HG03354 (cell line): Measurements from ENCODE around the gene PPIF.

Experiments used
- ATAC-seq: cut with Tn5 transposase; IDR thresholded peaks from one replicate; pipeline ENCODE4 v1.9.1; 2021; ENCODE audit warnings: mild to moderate bottlenecking; ENCODE audit not compliant: unreplicated experiment, poor library complexity, severe bottlenecking

The PPIF gene

DNA sequence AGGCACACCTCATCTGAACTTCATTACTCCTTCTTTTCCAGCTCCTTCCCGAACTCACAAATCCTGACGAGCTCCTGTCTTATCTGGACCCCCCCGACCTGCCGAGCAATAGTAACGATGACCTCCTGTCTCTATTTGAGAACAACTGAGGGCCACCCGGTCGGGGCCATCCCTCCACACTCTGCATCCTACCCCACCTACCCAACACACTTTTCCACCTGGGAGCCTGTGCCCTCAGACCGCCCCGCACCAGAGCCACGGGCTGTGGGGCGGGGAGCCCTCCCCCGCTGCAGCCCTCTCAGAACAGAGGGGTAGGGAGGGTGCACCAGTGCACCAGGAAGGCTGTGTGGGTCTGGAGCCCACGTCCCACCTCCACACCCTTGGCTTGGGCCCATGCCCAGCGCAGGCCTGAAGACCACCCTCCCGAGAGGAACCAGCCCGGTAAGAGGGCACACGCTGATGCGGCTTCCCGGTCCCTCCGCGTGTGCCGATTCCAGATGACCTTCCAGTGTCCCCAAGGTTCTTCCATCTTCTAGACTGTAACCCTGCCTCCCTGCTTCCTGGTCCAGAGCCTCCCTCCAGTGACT, 34.6 kb upstream of the PPIF start:
- no peak for ATAC-seq

DNA sequence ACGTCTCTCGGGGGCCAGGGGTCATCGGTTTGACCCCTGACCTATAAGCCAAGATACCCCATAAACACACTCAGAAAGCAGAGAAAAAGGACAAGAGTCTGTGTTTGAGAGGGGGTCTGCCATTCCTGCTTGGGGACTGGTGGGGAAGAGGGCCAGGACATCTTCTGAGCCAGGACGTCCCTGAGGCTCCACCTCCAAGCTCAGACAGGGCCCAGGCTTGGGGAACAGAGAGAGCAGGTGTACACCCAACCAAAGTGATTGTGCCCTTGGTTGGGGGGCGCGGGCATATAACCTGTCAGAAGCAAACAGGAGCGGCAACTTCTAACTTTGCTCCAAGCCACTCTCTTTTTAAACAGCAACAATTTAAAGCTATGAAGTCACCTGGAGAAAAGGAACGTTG, 33.9 kb upstream of the PPIF start:
- ATAC-seq = no peak

DNA sequence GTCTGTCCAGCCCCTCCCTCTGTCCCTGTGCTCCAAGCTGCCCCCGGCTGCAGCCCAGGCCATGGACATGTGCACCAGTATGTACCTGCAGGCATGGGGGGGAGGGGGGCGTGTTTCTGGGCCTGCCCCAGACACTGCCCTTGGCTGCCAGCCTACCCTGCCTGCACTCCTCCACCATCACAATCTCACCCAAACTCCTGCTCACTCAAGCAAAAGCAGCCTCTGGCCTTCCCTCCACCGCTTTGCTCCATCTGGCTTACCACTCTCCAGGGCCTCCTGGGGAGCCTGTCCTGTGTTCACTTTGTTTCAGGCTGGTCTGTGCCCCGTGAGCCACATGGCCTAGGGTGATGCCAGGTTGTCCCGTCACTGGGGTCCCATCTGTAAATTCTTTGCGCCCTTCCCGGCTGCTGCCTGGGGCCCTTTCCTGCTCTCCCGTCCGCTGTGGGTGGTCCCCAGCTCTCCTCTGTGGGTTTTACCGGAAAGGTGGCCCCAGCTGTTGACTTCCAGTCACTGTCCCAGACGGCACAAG, 33.3 kb upstream of the PPIF start:
- no peak for ATAC-seq

DNA sequence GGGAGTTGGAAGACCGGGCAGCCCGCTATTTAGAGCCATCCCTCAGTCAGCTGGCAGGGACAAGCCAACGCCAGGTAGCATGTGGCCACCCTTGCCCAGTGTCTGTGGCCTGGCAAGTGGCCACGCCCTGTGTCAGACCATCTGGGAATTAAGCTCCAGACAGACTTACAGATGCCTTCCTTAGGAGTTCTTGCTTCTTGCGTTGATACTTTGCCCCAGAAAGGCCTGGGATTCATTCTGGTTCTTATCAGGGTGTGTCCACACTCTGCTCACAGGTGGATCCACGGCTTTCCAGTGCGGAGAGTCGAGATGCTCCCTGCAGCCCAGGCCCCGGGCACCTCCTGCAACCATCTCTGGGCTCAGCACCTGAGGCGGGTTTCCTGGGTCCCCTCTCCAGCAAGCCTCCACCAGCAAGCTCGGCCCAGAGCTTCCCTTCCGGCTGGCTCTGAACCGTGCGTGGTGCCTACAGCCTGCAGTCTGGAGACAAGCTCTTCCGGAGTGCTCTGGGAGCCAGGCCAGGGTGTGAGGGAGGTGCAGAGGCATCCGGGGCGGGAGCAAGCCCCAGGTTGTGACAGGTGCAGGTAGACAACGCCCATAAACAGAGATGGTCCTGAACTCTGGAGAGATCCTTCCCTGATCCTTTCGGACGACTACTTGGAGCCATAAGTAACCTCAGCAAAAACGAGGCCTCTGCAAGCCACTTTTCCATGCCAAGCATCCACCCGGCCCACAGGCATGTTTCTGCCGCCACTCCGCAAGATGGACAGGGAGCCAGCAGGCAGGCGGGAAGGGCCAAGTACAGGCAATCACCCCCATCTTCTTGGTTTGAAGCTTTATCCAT, 32.3 kb upstream of the PPIF start:
- ATAC-seq = no peak

DNA sequence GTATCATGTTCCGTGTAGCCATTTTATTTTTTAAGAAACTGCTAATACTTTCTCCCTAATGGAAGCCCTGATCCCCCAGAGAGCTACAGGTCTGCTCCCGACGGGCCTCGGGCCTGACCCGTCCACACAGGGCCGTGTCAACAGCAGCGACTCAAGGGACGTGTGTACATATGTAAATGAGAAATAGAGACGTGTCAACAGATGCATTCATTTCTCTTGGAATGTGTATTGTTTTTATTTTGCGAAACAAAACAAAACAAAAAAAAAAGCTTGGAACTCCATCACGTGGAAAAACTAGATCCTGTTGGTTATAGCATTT, 31.7 kb upstream of the PPIF start:
- ATAC-seq = no peak

DNA sequence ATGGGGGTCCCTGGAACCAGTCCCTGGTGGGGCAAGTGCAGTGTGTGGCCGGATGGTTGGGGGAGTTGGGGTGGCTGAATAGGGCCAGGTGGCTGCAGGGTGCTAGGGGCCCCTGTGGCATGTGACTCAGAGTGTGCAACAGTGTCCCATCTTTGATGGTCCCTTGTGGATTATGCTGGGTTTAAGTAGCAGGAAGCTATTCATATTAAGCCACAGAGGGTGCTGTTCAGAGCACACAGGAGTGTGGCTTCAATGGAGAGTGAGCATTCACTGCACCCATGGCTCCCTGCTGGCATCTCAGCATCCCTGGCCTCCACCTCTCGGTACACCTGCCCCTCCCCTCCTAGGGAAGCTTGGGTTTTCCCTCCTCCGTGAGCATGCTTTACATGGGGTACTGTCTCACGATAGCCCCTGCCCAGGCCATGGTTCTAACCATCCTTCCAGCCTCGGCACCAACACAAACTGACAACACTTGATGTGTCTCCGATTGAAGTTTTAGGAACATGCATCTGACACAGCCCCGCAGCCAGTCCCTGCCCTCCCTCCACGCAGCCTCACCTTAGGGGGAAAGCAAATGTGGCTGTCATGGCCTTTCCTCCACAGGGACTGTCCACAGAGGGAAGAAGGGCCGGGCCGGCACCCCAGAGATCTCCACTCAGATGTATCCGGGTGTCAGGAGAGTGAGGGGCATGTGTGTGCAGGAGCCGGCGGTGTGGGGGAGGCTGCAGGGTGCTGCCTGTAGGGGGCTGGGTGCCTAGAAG, 30.4 kb upstream of the PPIF start:
- peak; percentile 75 for ATAC-seq

DNA sequence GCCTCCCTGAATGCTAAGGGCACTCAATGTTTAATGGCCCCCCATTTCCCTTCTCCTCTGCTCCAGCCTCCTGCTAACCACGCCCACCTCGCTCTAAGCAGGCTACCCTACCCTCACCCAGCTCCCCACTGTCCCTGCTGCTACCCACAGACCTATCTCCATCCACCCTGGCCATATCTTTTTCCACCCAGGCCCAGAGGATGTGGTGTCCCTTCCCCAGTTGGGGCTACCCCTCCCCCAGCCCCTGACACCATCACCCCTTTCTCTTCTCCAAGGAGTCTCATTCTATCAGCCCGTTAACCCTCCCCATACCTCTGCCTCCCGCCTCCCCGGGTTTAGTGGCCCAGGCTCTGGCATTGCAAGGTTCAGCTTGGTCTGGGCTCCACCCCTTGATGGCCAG, 28.9 kb upstream of the PPIF start:
- no peak for ATAC-seq

DNA sequence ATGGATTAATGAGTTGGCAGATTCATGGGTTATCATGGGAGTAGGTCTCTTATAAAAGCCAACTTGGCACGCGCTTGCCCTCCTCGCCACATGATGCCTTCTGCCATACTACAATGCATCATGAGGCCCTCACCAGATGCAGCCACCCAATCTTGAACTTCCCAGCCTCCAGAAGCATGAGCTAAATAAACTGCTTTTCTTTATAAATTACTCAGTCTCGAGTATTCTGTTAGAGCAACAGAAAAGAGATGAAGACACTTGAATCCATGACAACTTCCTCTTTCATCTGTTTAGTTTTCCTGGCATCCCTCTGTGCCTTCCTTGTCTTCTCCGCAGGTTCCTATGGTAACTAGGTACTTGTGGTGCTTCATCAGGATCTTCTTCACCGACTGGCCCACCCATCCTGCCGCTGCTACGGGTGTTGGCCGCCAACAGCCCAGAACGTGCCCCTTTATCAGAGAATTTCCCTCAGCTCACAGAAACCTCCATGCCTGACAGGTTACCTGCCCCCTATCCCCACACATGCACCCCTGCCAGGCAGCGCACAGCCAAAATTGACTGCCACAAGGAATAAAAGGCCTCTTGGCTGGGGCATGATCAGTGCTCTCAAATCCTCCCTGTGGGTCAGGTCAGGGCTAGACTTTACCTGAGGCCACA, 28.0 kb upstream of the PPIF start:
- no peak for ATAC-seq

DNA sequence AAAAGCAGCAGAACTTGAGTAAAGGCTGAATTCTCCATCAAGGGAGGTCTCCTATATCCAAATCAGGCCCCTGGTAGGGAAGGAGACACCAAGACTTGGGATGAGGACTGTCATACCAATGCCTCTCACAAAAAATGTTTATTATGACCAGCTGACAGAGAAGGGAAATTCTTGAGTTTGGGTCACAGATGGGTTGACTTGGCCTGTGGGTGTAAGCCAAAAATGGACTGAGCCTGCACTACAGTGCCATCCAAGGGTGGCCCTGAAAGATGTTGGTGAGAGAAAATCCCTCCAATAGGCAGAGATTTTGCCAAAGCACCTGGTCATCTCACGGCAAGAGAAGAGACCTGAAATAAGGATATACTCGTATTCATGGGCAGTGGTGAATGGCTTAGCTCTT, 27.0 kb upstream of the PPIF start:
- ATAC-seq = no peak

DNA sequence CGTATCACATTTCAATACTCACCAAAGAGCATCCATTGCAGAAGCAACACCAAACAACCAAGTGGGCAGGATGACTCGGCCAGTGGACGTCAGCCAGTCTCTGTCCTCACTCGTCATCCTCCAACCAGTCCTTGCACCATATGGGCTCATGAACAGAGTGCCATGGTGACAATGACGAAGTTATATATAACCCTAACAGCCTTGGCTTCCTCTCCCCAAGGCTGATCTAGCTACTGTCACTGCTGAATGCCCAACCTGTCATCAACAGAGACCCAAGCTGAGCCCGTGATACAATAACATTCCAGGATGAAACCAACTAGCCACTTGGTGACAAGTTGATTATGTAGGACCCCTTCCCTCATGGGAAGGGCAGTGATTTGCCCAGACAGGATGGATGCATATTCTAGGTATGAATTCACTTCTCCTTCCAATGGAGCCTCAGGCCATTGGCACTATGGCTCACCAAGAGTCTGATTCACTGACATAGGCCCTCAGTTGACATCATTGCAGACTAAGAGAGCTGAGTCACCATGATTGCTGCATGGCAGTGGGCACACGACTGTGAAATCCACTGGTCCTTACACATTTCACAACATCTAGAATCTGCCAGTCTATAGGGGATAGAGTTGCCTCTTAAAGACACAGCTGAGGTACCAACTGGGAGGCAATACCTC, 26.3 kb upstream of the PPIF start:
- no peak for ATAC-seq

DNA sequence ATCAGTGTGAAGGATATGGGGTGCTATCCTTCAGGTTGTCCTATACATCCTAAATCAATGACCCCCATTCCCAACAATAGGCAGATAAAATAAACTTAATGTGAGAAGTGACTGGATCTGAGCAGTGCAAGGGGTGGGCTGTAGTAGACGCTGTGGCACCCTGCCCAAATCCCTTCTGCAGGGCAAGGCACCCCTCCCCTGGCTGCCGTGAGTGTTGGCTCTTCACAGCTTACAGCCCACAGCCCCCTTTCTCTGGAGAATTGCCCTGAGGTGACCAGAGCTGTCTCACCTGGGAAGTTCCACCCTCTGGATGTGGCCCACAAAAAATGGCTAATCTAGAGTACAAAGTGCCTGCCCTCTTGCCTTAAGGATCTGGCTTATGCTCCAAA, 25.8 kb upstream of the PPIF start:
- no peak for ATAC-seq

DNA sequence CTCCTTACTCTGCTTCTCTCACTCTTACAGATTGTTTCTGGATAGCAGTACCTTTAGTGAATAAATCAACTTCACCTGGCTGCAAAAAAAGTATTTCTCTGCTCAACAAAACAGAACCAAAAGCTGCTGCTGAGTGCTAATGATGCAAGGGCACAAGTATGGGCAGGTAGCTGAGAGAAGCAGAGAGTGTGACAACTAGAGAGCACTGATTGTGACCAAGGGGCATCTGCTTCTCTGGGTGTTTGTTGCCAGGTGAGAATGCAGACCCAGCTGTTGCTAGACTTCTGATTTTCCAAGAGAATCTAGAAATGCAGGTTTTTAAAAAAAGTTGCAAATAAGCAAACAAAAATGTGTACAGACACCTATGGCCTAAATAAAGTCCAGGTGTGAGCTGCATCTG, 25.3 kb upstream of the PPIF start:
- ATAC-seq = no peak

DNA sequence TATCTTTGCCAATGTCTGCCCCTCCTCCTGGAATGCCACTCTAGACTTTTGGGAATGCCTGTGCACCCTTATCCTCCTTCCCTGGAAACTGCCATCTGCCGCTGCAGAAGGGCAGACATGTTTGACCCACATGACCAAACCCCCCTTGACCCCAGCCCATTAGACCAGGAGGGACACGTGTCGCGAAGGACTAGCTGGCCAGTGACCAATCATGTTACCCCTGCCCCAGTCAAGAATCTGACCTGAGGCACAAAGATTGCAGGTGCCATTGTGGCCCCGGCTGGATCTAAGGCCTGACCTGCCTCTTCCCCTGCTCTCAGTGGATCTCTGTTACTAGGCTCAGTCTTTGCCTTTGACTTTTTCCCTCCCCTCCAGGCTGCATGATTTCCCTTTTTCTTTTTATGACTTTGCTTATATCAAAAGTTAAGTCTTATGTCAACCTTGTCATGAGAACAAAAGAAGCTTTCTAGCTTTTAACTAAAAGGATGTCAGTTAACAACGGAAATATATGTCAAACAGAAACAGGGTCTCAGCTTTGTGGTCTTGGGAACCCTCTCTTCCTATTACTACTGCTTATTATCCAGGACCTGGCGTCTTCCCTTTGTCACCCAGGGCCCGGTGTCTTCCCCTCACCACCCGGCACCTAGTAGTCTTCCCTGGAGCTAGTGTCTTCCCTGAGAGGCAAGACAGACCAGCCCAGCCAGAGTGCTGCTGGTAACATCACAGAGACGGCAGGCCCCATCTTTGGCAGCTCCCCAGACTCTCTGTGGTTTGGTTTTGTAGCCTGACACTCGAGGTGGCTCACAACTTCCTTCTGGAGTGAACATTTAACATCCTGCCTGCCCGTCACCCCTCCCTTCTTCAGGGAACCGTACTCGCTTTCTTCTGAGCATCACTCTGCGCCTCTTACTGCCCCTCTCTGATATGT, 24.4 kb upstream of the PPIF start:
- peak; percentile 68 for ATAC-seq

DNA sequence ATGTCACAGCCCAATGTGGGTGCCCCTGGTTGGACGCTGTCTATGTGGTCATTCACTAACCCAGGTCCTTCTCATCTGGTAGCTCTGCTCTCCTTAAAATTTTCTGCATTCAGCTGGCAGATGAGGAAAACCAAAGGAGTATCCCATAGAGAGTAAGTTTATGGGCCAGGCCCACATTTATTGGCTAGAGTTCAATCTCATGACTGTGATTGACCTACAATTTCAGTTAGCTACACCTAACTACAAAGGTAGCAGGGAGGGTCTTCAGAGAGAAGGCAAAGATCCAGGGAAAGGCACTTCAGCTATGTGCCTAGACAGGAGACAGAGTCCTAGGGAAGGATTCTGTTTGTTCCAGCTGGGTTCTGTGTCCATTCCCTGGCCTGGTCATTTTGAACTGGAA, 23.7 kb upstream of the PPIF start:
- ATAC-seq = no peak

DNA sequence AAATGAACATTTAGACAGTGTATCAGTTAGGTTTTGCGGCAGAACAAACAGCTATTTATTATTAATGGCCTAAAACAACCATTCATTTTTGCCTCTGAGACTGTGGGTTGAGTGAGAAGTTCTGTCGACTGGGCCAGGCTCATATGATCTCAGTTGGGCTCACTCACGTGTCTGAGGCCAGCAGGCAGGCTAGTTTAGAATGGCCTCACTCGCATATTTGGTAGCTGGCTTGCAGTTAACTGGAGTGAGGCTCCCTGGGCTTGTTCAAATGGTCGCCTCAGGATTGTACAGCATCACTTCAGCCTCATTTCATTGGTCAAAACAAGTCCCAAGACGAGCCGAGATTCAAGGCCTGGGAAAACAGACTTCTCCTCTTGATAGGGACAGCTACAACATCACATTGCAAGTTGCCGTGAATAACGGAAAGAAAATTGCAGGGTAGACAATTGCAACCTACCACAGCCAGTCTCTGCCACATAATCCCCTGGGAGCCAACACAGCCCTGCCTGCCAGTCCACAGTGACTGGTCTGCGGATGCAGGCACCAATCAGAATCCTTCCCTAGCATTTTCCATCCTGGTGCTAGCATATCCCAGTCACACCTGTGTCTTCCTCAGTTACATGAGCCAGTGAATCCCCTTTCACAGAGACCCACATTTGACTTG, 23.1 kb upstream of the PPIF start:
- no peak for ATAC-seq

DNA sequence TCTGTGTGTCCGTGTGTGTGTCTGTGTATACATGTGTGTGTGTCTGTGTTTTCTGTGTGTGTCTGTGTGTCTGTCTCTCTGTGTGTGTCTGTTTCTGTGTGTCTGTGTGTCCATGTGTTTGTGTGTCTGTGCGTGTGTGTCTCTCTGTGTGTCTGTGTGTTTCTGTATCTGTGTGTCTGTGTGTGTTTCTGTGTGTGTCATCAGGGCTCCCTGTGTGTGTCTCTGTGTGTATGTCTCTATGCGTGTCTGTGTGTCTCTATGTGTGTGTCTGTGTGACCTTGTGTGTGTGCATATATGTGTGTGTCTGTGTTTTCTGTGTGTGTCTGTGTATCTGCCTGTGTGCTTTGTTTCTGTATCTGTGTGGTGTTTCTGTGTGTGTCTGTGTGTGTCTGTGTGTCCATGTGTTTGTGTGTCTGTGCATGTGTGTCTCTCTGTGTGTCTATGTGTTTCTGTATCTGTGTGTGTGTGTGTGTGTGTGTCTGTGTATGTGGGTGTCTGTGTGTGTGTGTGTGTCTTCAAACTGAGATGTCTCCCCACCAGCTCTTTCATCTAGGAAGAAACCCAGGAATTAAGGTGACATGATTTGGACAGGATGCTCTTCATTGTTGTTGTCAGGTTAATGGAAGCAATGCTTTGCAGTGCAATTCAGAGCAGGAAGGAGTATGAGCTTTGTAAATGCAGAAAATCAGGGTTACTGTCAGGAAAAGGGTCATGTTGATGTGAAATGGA, 20.7 kb upstream of the PPIF start:
- ATAC-seq = no peak

DNA sequence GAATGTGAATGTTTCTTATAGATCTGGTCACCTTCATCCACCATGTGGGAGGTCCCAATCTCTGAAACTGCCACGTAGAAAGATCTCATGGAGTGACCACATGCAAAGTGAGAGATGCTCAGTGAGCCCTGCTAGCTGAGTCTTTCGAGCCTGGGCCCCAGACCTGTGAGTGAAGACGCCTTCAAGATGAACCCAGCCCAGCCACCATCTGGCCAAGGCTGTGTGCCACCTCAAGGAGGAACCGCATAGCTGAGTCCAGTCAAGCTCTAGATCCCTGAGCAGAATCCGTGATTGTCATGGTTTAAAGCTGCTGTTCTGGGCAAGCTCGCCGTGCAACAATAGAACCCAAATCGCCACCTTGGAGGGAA, 20.2 kb upstream of the PPIF start:
- no peak for ATAC-seq
